Panc1 (cell line): ENCODE measurements around the gene DAB2. TPM values are rescaled to one million over a fixed set of nuclear protein-coding genes. Genes with fewer than 3 reads are reported as not detected.

Experiments used
- ATAC-seq: fragments of 200-7000 bp; cut with Tn5 transposase; 2 replicates; pipeline ENCODE4 v1.9.1; 2020; ENCODE audit warnings: mild to moderate bottlenecking, moderate library complexity
- BruUV-seq: library from RNA; stranded (reverse); fragments of 400-500 nt; replicated peaks from 2 replicates; lab custom pipeline; 2021; lab: Mats Ljungman, UMichigan
- CTCF ChIA-PET: fragments of 300-600 bp; sonication (Branson Sonifier 250); formaldehyde crosslinking; loops from one replicate; lab custom pipeline; 2022; ENCODE audit warnings: antibody characterized with exemption; lab: Charles Lee
- POLR2A ChIA-PET: fragments of 300-600 bp; sonication (Branson Sonifier 250); formaldehyde crosslinking; loops from one replicate; lab custom pipeline; 2022; ENCODE audit warnings: antibody characterized with exemption; lab: Charles Lee
- DNase-seq: peaks from one replicate; pipeline ENCODE4 v3.0.0-alpha.2; 2010; ENCODE audit warnings: low read depth, low spot score
- H3K27ac ChIP-seq: 2 replicates; pipeline ENCODE4 v1.5.1; 2011; ENCODE audit warnings: mild to moderate bottlenecking, low read length, inconsistent platforms
- H3K27me3 ChIP-seq: fragments of 200-500 bp; sonication (Bioruptor generic); 2 replicates; pipeline ENCODE4 v1.6.0; 2014; ENCODE audit warnings: low read length, inconsistent platforms; ENCODE audit not compliant: control insufficient read depth, insufficient read depth
- H3K36me3 ChIP-seq: fragments of 200-500 bp; sonication (Bioruptor generic); 2 replicates; pipeline ENCODE4 v1.5.1; 2014; ENCODE audit warnings: inconsistent platforms, mild to moderate bottlenecking, low read length, moderate library complexity; ENCODE audit not compliant: control insufficient read depth, insufficient read depth
- H3K4me1 ChIP-seq: 2 replicates; pipeline ENCODE4 v1.5.1; 2011; ENCODE audit warnings: inconsistent platforms, mild to moderate bottlenecking, low read length, moderate library complexity; ENCODE audit not compliant: control insufficient read depth, insufficient read depth
- H3K4me3 ChIP-seq, 2 experiments: 2 replicates each; pipeline ENCODE4 v1.5.1; 2011 to 2012; ENCODE audit warnings: low read depth in 2 of 2, low read length in 2 of 2, mild to moderate bottlenecking in 2 of 2, inconsistent platforms in 1 of 2, moderate library complexity in 1 of 2
- H3K9me3 ChIP-seq: fragments of 200-500 bp; sonication (Bioruptor generic); 2 replicates; pipeline ENCODE4 v1.5.1; 2014; ENCODE audit warnings: low read depth, mild to moderate bottlenecking, inconsistent platforms, low read length, moderate library complexity; ENCODE audit not compliant: control insufficient read depth, insufficient read depth
- POLR2AphosphoS5 ChIP-seq: IDR thresholded peaks from 2 replicates; pipeline ENCODE4 v1.6.1; 2012; ENCODE audit warnings: mild to moderate bottlenecking, low read depth, low read length, moderate library complexity
- SIN3A ChIP-seq: IDR thresholded peaks from 2 replicates; pipeline ENCODE4 v1.6.1; 2012; ENCODE audit warnings: low read depth, mild to moderate bottlenecking, low read length, moderate library complexity, borderline replicate concordance; ENCODE audit not compliant: insufficient read depth
- TCF7L2 ChIP-seq: IDR thresholded peaks from 2 replicates; pipeline ENCODE4 v1.6.1; 2011; ENCODE audit warnings: mild to moderate bottlenecking, low read depth, low read length, inconsistent platforms
- in situ Hi-C: cut with HindIII; loops from 2 replicates; pipeline ENCODE4 v1.10.0; 2016; ENCODE audit warnings: low sequenced_read_pairs, low pct_unique_long_range_greater_than_20kb
- intact Hi-C: fragments of 100-400 bp; cut with micrococcal nuclease; formaldehyde crosslinking; loops from one replicate; pipeline ENCODE4 v1.10.0; 2022; ENCODE audit not compliant: unreplicated experiment
- total RNA-seq: library from RNA; stranded (reverse); gene quantifications from one replicate; pipeline ENCODE4 v1.2.1, GENCODE V29; 2021; ENCODE audit not compliant: unreplicated experiment
- TF ChIP-seq, protein P1 (sequence below), 2 experiments: IDR thresholded peaks; 2 replicates each; pipeline ENCODE4 v1.6.1; 2011 to 2012; ENCODE audit warnings: low read depth in 2 of 2, control low read depth in 1 of 2, low read length in 1 of 2, mild to moderate bottlenecking in 1 of 2, moderate library complexity in 1 of 2; ENCODE audit not compliant: insufficient read depth in 1 of 2
- TF ChIP-seq, protein P2 (sequence below): fragments of 450-650 bp; IDR thresholded peaks from 2 replicates; pipeline ENCODE4 v1.5.1; 2017; ENCODE audit warnings: mild to moderate bottlenecking

DAB2 gene
- total RNA-seq, 1 experiment from 2014 or later, result 1.7 TPM

DNA sequence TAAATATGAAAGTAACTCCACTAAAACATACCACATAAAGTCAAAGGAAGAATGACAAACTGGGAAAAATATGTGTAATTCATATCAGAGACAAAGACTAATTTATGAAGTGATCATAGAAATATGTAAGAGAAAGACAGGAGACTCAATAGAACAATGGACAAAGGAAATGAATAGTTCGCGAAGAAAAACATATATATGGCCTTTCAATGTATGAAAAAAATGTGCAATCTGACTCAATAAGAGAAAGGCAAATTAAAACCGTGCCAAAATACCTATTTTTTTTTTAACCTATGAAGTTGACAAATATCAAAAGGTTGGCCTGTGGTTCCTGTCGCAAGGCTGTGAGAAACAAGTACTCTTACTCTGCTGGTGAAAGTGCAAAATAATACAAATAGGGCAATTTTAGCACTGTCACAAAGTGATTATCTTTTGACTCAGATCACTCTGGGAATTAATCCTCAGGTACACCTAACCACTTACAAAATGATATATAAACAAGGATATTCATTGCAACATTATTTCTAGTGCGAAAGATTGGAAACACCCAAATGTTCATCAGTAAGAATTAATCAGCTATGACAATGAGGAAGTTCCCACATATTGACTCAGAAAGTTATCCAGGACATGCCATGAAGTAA is 64.2 kb downstream of the DAB2 start:
- H3K9me3 ChIP-seq, result no peaks in the 10 kb centered on the region
- no peaks in the 10 kb centered on the region for H3K4me1 ChIP-seq
- POLR2A ChIA-PET, result no interaction called here
- no peak overlapping the region for H3K4me3 ChIP-seq
- ATAC-seq (no peak), DNase-seq (no peak)
- no peaks in the 10 kb centered on the region for H3K27me3 ChIP-seq
- H3K36me3 ChIP-seq, result no peaks in the 10 kb centered on the region
- CTCF ChIA-PET, result no interaction called here
- BruUV-seq, result no TSS peak
- in situ Hi-C loops, result no loop called here
- intact Hi-C loops, result no loop called here
- H3K27ac ChIP-seq, result no peak overlapping the region
- TF ChIP-seq, protein P1, sequence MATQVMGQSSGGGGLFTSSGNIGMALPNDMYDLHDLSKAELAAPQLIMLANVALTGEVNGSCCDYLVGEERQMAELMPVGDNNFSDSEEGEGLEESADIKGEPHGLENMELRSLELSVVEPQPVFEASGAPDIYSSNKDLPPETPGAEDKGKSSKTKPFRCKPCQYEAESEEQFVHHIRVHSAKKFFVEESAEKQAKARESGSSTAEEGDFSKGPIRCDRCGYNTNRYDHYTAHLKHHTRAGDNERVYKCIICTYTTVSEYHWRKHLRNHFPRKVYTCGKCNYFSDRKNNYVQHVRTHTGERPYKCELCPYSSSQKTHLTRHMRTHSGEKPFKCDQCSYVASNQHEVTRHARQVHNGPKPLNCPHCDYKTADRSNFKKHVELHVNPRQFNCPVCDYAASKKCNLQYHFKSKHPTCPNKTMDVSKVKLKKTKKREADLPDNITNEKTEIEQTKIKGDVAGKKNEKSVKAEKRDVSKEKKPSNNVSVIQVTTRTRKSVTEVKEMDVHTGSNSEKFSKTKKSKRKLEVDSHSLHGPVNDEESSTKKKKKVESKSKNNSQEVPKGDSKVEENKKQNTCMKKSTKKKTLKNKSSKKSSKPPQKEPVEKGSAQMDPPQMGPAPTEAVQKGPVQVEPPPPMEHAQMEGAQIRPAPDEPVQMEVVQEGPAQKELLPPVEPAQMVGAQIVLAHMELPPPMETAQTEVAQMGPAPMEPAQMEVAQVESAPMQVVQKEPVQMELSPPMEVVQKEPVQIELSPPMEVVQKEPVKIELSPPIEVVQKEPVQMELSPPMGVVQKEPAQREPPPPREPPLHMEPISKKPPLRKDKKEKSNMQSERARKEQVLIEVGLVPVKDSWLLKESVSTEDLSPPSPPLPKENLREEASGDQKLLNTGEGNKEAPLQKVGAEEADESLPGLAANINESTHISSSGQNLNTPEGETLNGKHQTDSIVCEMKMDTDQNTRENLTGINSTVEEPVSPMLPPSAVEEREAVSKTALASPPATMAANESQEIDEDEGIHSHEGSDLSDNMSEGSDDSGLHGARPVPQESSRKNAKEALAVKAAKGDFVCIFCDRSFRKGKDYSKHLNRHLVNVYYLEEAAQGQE (IDR thresholded peaks at IDR 0.05; ENCODE audit: insufficient read depth in 1 of 2, low read depth in 2 of 2, low read length in 1 of 2), result no peak
- TF ChIP-seq TCF7L2 (no peak), POLR2AphosphoS5 (no peak), SIN3A (no peak)
- TF ChIP-seq, protein P2, sequence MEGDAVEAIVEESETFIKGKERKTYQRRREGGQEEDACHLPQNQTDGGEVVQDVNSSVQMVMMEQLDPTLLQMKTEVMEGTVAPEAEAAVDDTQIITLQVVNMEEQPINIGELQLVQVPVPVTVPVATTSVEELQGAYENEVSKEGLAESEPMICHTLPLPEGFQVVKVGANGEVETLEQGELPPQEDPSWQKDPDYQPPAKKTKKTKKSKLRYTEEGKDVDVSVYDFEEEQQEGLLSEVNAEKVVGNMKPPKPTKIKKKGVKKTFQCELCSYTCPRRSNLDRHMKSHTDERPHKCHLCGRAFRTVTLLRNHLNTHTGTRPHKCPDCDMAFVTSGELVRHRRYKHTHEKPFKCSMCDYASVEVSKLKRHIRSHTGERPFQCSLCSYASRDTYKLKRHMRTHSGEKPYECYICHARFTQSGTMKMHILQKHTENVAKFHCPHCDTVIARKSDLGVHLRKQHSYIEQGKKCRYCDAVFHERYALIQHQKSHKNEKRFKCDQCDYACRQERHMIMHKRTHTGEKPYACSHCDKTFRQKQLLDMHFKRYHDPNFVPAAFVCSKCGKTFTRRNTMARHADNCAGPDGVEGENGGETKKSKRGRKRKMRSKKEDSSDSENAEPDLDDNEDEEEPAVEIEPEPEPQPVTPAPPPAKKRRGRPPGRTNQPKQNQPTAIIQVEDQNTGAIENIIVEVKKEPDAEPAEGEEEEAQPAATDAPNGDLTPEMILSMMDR, result no peak

DNA sequence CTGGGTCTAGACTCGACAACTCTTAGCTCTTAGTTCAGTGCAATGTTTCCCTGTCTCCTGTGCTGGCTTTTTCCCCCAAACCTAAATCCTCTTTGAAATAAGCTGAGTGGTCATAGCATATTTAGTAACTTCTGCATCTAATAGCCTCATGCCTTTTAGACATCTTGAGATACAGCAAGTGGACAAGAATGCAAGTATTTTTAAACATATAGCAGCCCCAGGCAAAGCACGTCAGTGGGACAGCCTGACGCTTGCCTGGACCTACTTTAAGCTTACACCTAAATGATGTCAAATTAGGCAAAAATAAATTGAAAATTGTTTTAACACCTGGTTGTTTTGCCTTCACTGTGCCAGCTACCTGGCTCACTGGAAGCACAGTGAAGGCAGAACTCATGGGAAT is 68.5 kb downstream of the DAB2 start:
- ChIA-PET CTCF (no interaction called here), POLR2A (no interaction called here)
- Histone ChIP-seq H3K4me1 (no peaks in the 10 kb centered on the region), H3K4me3 (no peak overlapping the region), H3K27me3 (no peaks in the 10 kb centered on the region), H3K27ac (no peak overlapping the region), H3K36me3 (no peaks in the 10 kb centered on the region), H3K9me3 (no peaks in the 10 kb centered on the region)
- in situ Hi-C loops, result no loop called here
- no TSS peak for BruUV-seq
- TF ChIP-seq POLR2AphosphoS5 (no peak), TCF7L2 (no peak), SIN3A (no peak)
- TF ChIP-seq, protein P1 (IDR thresholded peaks at IDR 0.05; ENCODE audit: insufficient read depth in 1 of 2, low read depth in 2 of 2, low read length in 1 of 2), result no peak
- TF ChIP-seq, protein P2, result no peak
- no peak for DNase-seq
- intact Hi-C loops, result no loop called here
- no peak for ATAC-seq
